NOMO-1 (cell line): Measurements from ENCODE around the gene OAF.
"Not testable (repeated sequence)": the region's sequence is repeated elsewhere in the genome, so short reads cannot be mapped to it uniquely, and the experiment has no call there.

Experiments
- DNase-seq, 2 experiments: peaks; one replicate each; lab custom pipeline; 2025; ENCODE audit not compliant: unreplicated experiment in 2 of 2; lab: John Stamatoyannopoulos, UW

OAF gene

GRCh38 chr11:120210626-120211521 lies at the start of gene OAF:
Gene OAF (plus strand): TSS chr11:120211032. CDS start chr11:120211280, 248 bp downstream.
- peak; percentile 77 to 78 for DNase-seq

DNA sequence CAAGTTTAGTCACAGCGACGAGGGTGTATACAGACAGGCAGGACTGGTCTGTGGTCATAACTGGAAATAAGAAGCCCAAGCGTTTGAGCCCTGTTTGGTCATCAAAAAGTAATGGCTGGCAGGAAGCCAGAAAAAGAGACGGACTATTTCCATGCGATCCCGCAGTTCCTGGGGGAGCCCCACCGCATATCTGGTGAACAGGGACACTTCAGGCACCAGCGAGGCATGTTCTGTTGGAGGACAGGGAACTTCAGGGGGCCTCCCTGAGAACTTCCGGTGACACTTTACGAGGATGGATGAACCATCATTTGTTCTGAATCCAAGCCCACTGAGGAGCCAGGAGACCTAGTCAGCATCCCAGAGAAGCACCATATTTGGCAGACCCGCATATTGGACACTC lies 43.2 kb upstream of the OAF start:
- no peak for DNase-seq

DNA sequence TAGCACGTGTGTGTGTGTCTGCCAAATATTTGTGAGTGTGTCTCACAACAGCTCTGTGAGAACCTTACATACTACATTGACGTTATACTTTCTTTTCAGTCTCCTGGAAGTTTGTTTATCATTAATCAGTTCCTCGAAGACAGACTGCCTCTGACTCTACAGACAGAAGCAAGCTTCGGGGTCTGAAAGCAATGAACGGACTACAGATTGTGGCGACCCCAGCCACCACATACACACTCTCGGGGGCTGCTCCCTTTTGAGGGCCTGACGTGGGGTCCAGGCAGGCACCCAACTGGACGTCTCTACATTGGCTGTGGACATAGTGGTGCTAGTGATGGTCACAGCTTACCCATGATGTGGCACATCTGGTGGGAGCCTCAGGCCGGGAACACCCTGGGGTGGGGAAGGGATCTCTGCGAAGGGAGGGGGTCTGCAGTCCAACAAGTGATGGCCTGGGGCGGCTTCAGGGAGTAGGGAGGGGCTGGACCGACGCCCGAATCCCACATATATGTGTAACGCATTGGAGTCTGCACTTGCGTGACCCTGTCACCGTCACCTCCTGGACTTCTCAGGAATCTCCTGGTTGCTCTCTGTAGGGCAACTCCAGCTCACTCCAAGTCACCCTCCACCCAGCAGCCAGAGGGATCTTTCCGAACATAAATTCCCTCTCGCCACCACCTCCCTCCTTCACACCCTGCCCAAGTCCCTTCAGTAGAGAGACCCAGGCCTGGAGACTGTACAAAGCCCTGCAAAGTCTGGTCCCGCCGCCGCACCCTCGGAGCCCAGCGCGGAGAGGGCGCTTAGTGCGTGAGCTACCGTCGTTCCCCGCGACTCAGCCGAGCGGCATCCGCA lies 42.5 kb upstream of the OAF start:
- no peak for DNase-seq

DNA sequence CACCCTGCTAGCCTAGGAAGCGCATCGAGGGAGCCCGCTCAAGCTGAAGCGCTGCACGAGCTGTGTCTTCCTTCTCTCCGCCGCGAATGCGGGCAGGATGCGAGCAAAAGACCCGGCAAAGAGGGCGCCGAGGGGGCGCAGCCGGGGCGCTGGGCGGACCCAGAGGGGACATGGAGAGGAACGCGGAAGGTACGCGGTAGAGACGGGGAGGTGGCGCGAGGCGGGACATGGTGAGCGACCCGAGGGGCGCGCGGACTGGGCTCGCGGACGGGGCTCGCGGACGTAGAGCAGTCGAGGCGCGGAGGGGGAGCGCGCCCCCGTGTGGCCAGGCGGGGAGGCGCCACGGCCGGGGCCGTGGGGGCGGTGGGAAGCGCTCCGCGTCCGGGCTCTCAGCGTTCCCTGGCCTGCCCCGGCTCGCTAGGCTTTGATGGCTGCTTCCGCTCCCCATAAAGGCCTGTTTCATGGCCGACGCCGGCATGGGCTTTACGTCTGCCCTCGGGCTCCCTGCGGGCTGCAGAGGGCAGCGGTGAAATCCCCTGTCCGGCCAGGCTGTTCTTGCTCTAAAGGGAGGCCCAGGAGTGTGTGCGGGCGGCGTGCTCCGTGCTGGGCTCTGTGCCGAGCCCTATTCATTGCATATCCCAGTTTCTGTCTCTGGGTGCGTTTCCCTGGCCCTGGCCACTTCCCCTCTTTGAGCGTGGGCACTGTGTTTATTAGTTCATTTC lies 41.7 kb upstream of the OAF start:
- DNase-seq = peak; percentile 50 to 52

GRCh38 chr11:120169981-120170698 lies 40.7 kb upstream of the OAF start:
- no peak for DNase-seq

DNA sequence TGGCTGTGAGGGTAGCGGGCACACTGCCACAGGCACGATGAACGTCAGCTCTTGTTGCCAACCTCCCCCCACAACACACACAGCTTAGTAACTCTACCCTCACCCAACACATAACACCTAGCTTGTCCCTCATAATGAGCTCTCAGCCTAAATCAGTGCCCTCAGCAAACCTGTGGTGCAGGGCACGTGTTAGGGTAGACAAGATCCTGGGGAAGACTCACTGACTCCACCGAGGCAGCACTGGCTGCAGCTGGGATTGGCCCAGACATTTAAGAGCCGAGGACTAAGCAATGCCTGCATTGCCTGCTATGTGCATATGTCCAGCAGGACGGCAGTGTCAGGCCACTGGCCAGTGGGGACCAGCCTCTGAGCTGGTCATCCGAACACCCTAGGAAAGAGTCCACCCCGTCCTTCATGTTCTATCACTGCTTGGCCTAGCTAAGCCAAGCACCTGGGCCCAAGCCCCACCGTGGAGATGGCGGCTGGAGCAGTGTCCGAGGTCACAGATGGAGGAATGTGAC lies 40.0 kb upstream of the OAF start:
- DNase-seq = no peak

GRCh38 chr11:120172054-120172911 lies 38.5 kb upstream of the OAF start:
- peak; percentile 63 for DNase-seq

- no peak for DNase-seq
These were observed 37.7 kb upstream of the OAF start for GRCh38 chr11:120173019-120173705.

- no peak for DNase-seq
These were observed 37.0 kb upstream of the OAF start for GRCh38 chr11:120173807-120174206.

GRCh38 chr11:120174866-120175265 lies 36.0 kb upstream of the OAF start:
- DNase-seq = peak in 1 of 2 experiments; percentile 20

GRCh38 chr11:120178561-120179056 lies 32.2 kb upstream of the OAF start:
- no peak for DNase-seq

- DNase-seq = no peak
These were observed 31.7 kb upstream of the OAF start for GRCh38 chr11:120179057-120179672.

GRCh38 chr11:120180063-120180462 lies 30.8 kb upstream of the OAF start:
- DNase-seq = not testable (repeated sequence)

- DNase-seq = no peak
These were observed 30.1 kb upstream of the OAF start for GRCh38 chr11:120180551-120181232.

GRCh38 chr11:120181376-120181975 lies 29.4 kb upstream of the OAF start:
- no peak for DNase-seq

DNA sequence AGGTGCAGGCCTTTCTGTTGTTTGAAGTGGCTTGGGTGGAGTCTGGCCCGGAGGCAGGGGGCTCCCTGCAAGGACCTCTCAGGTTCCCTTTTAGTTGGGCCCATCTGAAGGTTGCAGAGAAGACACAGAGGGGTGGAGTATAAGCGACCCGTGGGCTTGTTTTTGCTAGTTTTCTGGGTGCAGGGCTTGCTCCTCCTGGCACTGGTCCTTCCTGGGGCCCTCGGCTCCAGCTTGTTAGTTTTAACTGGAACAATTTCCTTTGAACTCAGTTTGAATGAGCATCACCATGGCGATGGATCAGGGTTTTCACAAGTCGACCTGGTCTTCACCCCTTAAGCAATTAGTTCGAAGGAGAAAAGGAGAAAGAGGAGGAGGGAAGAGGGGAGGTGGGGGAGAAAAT lies 28.5 kb upstream of the OAF start:
- DNase-seq = no peak
